ENCODE measurements around the gene FARS2.
A peak's percentile ranks its signal among the peaks of the same experiment; 100 is the strongest.

The FARS2 gene

GRCh38 chr6:5248302-5249098, 12.8 kb upstream of the FARS2 start:
- no peak overlapping the region for H3K9ac ChIP-seq (ENCODE audit: low read depth in 1 of 2, low read length in 2 of 2)
- H3K4me1 ChIP-seq (ENCODE audit: control insufficient read depth in 2 of 2, insufficient read depth in 2 of 2, low read length in 2 of 2): no peaks in the 10 kb centered on the region
- no peaks in the 10 kb centered on the region for H3K9me3 ChIP-seq (ENCODE audit: control insufficient read depth in 2 of 2, low read length in 2 of 2)
- H3K27ac ChIP-seq (ENCODE audit: low read depth in 2 of 2, low read length in 2 of 2): no peak overlapping the region
- H3K27me3 ChIP-seq (ENCODE audit: control insufficient read depth in 2 of 2, insufficient read depth in 2 of 2, low read length in 2 of 2): no peaks in the 10 kb centered on the region
- peaks cover 0 to 3% of the 10 kb centered on the region in 2 donors for H3K36me3 ChIP-seq (ENCODE audit: control insufficient read depth in 2 of 2, insufficient read depth in 2 of 2, low read length in 2 of 2)
- no peak overlapping the region for H3K4me3 ChIP-seq (ENCODE audit: low read length in 2 of 2)

DNA sequence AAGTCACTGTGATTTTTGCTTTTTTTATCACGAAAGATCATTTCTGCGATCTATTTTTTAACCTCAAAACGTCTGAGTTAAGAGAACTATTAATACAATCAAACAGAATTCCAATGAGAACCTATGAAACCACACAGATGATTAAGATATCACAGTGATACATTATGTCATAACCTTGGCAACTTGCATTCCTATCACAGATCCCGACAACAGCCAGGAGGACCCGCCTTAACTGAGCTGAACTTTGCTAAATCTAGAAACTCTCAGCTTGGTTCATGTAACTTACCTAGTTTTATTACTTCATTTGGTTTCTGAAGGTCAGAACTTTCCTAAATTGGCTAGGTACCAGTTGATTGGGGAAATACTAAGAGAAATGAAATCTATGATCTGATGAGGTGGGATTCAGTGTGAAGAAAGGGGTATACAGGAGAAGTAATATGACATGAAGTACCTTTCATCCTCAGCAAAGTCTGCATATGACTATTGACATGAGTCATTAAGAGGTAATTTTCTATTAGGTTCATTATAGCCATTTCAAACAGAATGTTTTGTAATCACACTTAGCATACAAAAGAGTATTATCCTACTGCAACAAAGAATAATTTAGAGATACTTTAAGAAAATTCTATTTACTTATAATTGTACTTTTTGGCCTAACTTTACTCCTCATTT, 11.7 kb upstream of the FARS2 start:
- no peak overlapping the region for H3K27ac ChIP-seq (ENCODE audit: low read depth in 2 of 2, low read length in 2 of 2)

DNA sequence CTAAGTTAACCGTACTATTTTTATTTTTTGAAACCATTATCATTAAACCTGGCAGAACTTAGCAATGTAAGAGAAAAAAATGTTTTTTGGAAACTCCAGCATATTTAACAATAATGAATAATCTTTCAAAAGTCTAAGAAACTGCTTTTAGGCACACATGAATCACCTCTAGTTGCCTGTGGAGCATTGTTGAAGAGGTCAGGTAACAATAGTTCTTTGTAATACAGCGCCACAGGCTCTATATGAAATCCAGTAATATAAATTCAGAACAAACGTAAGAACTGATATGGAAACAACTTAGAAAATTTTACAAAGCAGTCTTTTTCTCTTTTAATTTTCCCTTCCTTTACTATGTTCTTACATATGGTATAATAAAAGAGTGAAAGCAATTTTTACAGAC, 10.9 kb upstream of the FARS2 start:
- H3K4me1 ChIP-seq (ENCODE audit: control insufficient read depth in 2 of 2, insufficient read depth in 2 of 2, low read length in 2 of 2): no peaks in the 10 kb centered on the region
- H3K9me3 ChIP-seq (ENCODE audit: control insufficient read depth in 2 of 2, low read length in 2 of 2): no peaks in the 10 kb centered on the region
- no peak overlapping the region for H3K27ac ChIP-seq (ENCODE audit: low read depth in 2 of 2, low read length in 2 of 2)
- no peak overlapping the region for H3K9ac ChIP-seq (ENCODE audit: low read depth in 1 of 2, low read length in 2 of 2)
- peaks cover 0 to 3% of the 10 kb centered on the region in 2 donors for H3K36me3 ChIP-seq (ENCODE audit: control insufficient read depth in 2 of 2, insufficient read depth in 2 of 2, low read length in 2 of 2)
- no peak overlapping the region for H3K4me3 ChIP-seq (ENCODE audit: low read length in 2 of 2)
- H3K27me3 ChIP-seq (ENCODE audit: control insufficient read depth in 2 of 2, insufficient read depth in 2 of 2, low read length in 2 of 2): no peaks in the 10 kb centered on the region

More for the DNA sequence above, 11.7 kb upstream of the FARS2 start:
- no peak overlapping the region for H3K4me3 ChIP-seq (ENCODE audit: low read length in 2 of 2)
- no peak overlapping the region for H3K9ac ChIP-seq (ENCODE audit: low read depth in 1 of 2, low read length in 2 of 2)
- H3K36me3 ChIP-seq (ENCODE audit: control insufficient read depth in 2 of 2, insufficient read depth in 2 of 2, low read length in 2 of 2): peaks cover 0 to 3% of the 10 kb centered on the region in 2 donors
- no peaks in the 10 kb centered on the region for H3K27me3 ChIP-seq (ENCODE audit: control insufficient read depth in 2 of 2, insufficient read depth in 2 of 2, low read length in 2 of 2)
- no peaks in the 10 kb centered on the region for H3K9me3 ChIP-seq (ENCODE audit: control insufficient read depth in 2 of 2, low read length in 2 of 2)
- H3K4me1 ChIP-seq (ENCODE audit: control insufficient read depth in 2 of 2, insufficient read depth in 2 of 2, low read length in 2 of 2): no peaks in the 10 kb centered on the region

GRCh38 chr6:5250911-5251310, 10.4 kb upstream of the FARS2 start:
- no peaks in the 10 kb centered on the region for H3K9me3 ChIP-seq (ENCODE audit: control insufficient read depth in 2 of 2, low read length in 2 of 2)
- no peaks in the 10 kb centered on the region for H3K4me1 ChIP-seq (ENCODE audit: control insufficient read depth in 2 of 2, insufficient read depth in 2 of 2, low read length in 2 of 2)
- H3K36me3 ChIP-seq (ENCODE audit: control insufficient read depth in 2 of 2, insufficient read depth in 2 of 2, low read length in 2 of 2): peaks cover 0 to 3% of the 10 kb centered on the region in 2 donors
- H3K27ac ChIP-seq (ENCODE audit: low read depth in 2 of 2, low read length in 2 of 2): no peak overlapping the region
- H3K27me3 ChIP-seq (ENCODE audit: control insufficient read depth in 2 of 2, insufficient read depth in 2 of 2, low read length in 2 of 2): no peaks in the 10 kb centered on the region
- no peak overlapping the region for H3K4me3 ChIP-seq (ENCODE audit: low read length in 2 of 2)
- no peak overlapping the region for H3K9ac ChIP-seq (ENCODE audit: low read depth in 1 of 2, low read length in 2 of 2)

- Histone ChIP-seq H3K4me3 (ENCODE audit: low read length in 2 of 2) (no peak overlapping the region), H3K9ac (ENCODE audit: low read depth in 1 of 2, low read length in 2 of 2) (no peak overlapping the region), H3K4me1 (ENCODE audit: control insufficient read depth in 2 of 2, insufficient read depth in 2 of 2, low read length in 2 of 2) (peaks cover 6 to 7% of the 10 kb centered on the region in 2 donors), H3K36me3 (ENCODE audit: control insufficient read depth in 2 of 2, insufficient read depth in 2 of 2, low read length in 2 of 2) (no peaks in the 10 kb centered on the region), H3K27ac (ENCODE audit: low read depth in 2 of 2, low read length in 2 of 2) (no peak overlapping the region), H3K27me3 (ENCODE audit: control insufficient read depth in 2 of 2, insufficient read depth in 2 of 2, low read length in 2 of 2) (no peaks in the 10 kb centered on the region), H3K9me3 (ENCODE audit: control insufficient read depth in 2 of 2, low read length in 2 of 2) (no peaks in the 10 kb centered on the region)
Observed at GRCh38 chr6:5256952-5257351, 4.4 kb upstream of the FARS2 start.

DNA sequence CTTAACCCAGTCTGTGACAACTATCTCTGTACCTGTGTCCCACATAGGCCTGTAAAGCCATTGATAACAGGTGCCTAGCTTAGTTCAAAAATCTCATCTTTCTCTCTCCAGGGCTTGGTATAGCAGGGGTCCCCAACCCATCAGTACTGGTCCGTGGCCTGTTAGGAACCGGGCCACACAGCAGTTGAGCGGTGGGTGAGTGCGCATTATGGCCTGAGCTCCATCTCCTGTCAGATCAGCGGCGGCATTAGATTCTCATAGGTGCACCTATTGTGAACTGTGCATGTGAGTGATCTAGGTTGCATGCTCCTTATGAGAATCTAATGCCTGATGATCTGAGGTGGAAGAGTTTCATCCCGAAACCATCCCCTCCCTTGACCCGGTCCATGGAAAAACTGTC, 3.9 kb upstream of the FARS2 start:
- no peaks in the 10 kb centered on the region for H3K27me3 ChIP-seq (ENCODE audit: control insufficient read depth in 2 of 2, insufficient read depth in 2 of 2, low read length in 2 of 2)
- H3K4me1 ChIP-seq (ENCODE audit: control insufficient read depth in 2 of 2, insufficient read depth in 2 of 2, low read length in 2 of 2): peaks cover 9 to 11% of the 10 kb centered on the region in 2 donors
- H3K4me3 ChIP-seq (ENCODE audit: low read length in 2 of 2): no peak overlapping the region

DNA sequence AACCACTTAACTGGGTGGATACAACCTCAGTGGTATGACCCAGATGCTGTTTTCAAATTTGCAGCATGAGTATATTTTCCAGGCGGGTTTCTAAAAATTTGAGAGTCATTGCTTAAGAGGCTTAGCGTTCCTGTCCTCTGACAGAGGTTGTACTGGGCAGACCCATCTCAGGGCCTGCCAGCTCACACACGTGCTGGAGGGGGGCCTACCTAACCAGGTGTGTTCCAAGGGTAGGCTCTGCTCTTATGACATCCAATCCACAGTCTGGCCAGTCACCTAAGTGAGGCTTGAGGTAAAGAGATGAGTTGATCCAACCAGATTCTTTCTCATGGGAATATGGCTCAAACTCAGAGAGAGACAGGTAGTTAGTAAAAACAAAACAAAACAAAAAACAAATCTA, 1.9 kb upstream of the FARS2 start:
- Histone ChIP-seq H3K9ac (ENCODE audit: low read depth in 1 of 2, low read length in 2 of 2) (no peak overlapping the region), H3K9me3 (ENCODE audit: control insufficient read depth in 2 of 2, low read length in 2 of 2) (no peaks in the 10 kb centered on the region), H3K36me3 (ENCODE audit: control insufficient read depth in 2 of 2, insufficient read depth in 2 of 2, low read length in 2 of 2) (no peaks in the 10 kb centered on the region), H3K27me3 (ENCODE audit: control insufficient read depth in 2 of 2, insufficient read depth in 2 of 2, low read length in 2 of 2) (no peaks in the 10 kb centered on the region), H3K27ac (ENCODE audit: low read depth in 2 of 2, low read length in 2 of 2) (no peak overlapping the region), H3K4me1 (ENCODE audit: control insufficient read depth in 2 of 2, insufficient read depth in 2 of 2, low read length in 2 of 2) (peaks cover 9 to 13% of the 10 kb centered on the region in 2 donors), H3K4me3 (ENCODE audit: low read length in 2 of 2) (peak overlapping the region in 1 of 2 donors; percentile 91)

More for the DNA sequence above, 3.9 kb upstream of the FARS2 start:
- H3K9me3 ChIP-seq (ENCODE audit: control insufficient read depth in 2 of 2, low read length in 2 of 2): no peaks in the 10 kb centered on the region
- H3K36me3 ChIP-seq (ENCODE audit: control insufficient read depth in 2 of 2, insufficient read depth in 2 of 2, low read length in 2 of 2): no peaks in the 10 kb centered on the region
- no peak overlapping the region for H3K27ac ChIP-seq (ENCODE audit: low read depth in 2 of 2, low read length in 2 of 2)
- H3K9ac ChIP-seq (ENCODE audit: low read depth in 1 of 2, low read length in 2 of 2): no peak overlapping the region

DNA sequence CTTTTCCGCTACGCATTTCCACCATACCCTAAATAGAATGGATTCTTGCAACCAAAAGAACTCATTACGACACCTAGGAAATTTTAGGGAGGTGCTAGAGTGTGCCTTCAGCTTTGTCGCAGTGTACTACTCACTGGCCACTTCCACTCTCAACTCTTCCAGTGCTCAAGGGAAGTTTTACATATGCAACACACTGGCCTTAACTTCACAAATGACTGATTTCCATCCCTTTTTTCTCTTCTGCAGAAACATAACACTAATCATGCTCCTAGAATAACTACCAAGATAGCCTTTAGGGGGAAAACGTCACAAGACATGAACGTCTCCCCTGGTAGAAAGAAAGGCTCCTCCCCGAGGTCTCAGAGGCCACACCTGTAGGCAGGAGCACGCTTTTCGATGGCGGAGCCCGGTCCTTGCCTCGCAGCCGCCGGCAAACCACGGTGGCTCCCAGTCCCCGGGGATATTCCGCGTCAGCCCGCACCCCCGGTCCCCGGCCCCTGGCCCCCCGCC, 1.1 kb upstream of the FARS2 start:
- Histone ChIP-seq H3K27me3 (ENCODE audit: control insufficient read depth in 2 of 2, insufficient read depth in 2 of 2, low read length in 2 of 2) (no peaks in the 10 kb centered on the region), H3K4me3 (ENCODE audit: low read length in 2 of 2) (peak overlapping the region; percentile 91 to 96), H3K27ac (ENCODE audit: low read depth in 2 of 2, low read length in 2 of 2) (peak overlapping the region; percentile 64 to 99), H3K36me3 (ENCODE audit: control insufficient read depth in 2 of 2, insufficient read depth in 2 of 2, low read length in 2 of 2) (no peaks in the 10 kb centered on the region), H3K9me3 (ENCODE audit: control insufficient read depth in 2 of 2, low read length in 2 of 2) (no peaks in the 10 kb centered on the region), H3K9ac (ENCODE audit: low read depth in 1 of 2, low read length in 2 of 2) (peak overlapping the region; percentile 46 to 54), H3K4me1 (ENCODE audit: control insufficient read depth in 2 of 2, insufficient read depth in 2 of 2, low read length in 2 of 2) (peaks cover 9 to 13% of the 10 kb centered on the region in 2 donors)

DNA sequence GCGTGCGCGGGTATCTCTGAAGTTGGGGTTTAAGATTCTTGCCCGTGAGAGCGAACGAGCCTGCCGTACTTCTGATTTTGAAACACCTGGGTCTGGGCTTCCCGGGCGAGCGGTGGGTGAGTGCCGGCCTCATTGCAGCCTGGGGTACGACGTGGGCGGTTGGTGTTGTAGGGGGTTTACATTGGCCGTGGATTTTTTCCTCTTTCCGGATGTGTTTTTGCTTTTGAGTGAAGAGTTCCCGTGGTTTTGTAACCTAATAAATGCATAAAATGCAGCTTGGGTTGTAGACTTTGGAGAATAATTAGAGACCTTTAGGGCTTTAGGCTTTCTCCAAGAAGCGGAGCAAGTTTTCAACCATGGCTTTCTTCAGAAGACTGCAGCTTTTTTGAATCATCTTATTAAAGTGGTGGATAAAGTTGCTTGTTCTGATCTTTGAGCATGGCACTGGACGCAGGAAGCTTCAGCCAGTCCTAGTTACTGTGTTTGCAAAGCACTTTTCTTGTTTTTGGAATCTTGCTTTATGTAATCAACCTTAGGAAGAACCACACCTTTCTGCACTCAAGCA, 314 bp downstream of the FARS2 start:
- peak overlapping the region; percentile 91 to 96 for H3K4me3 ChIP-seq (ENCODE audit: low read length in 2 of 2)
- H3K36me3 ChIP-seq (ENCODE audit: control insufficient read depth in 2 of 2, insufficient read depth in 2 of 2, low read length in 2 of 2): no peaks in the 10 kb centered on the region
- peak overlapping the region; percentile 83 to 97 for H3K9ac ChIP-seq (ENCODE audit: low read depth in 1 of 2, low read length in 2 of 2)
- peak overlapping the region; percentile 99 for H3K27ac ChIP-seq (ENCODE audit: low read depth in 2 of 2, low read length in 2 of 2)
- no peaks in the 10 kb centered on the region for H3K9me3 ChIP-seq (ENCODE audit: control insufficient read depth in 2 of 2, low read length in 2 of 2)
- no peaks in the 10 kb centered on the region for H3K27me3 ChIP-seq (ENCODE audit: control insufficient read depth in 2 of 2, insufficient read depth in 2 of 2, low read length in 2 of 2)
- peaks cover 9 to 13% of the 10 kb centered on the region in 2 donors for H3K4me1 ChIP-seq (ENCODE audit: control insufficient read depth in 2 of 2, insufficient read depth in 2 of 2, low read length in 2 of 2)

DNA sequence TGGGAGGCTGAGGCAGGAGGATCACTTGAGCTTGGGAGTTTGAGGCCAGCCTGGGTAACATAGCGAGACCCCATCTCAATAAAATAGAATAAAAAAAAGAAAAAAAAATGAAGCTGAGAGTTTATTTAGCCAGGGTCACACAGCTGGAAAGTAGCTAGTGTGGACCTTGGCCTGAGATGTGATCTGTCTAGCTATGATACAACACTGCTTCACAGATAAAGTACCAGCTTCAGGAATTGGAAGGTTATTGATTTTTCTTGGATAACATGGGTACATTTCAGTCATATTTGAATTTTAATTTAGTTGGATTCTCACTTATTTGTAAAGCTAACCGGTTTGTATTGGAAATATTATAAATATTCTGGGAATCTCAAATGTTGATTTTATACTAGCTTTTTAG, 5.1 kb downstream of the FARS2 start:
- Histone ChIP-seq H3K9ac (ENCODE audit: low read depth in 1 of 2, low read length in 2 of 2) (no peak overlapping the region), H3K27ac (ENCODE audit: low read depth in 2 of 2, low read length in 2 of 2) (no peak overlapping the region), H3K36me3 (ENCODE audit: control insufficient read depth in 2 of 2, insufficient read depth in 2 of 2, low read length in 2 of 2) (no peaks in the 10 kb centered on the region), H3K9me3 (ENCODE audit: control insufficient read depth in 2 of 2, low read length in 2 of 2) (no peaks in the 10 kb centered on the region), H3K27me3 (ENCODE audit: control insufficient read depth in 2 of 2, insufficient read depth in 2 of 2, low read length in 2 of 2) (no peaks in the 10 kb centered on the region), H3K4me1 (ENCODE audit: control insufficient read depth in 2 of 2, insufficient read depth in 2 of 2, low read length in 2 of 2) (peaks cover 3 to 8% of the 10 kb centered on the region in 2 donors), H3K4me3 (ENCODE audit: low read length in 2 of 2) (no peak overlapping the region)

Data from mucosa of rectum (tissue), 2 donors.